ENCODE measurements around the gene FAM120C.

FAM120C gene

GRCh38 chrX:54134269-54134668, 48.8 kb downstream of the FAM120C start:
- no peak for DNase-seq

GRCh38 chrX:54116391-54116790, 66.7 kb downstream of the FAM120C start:
- no peak for DNase-seq

DNA sequence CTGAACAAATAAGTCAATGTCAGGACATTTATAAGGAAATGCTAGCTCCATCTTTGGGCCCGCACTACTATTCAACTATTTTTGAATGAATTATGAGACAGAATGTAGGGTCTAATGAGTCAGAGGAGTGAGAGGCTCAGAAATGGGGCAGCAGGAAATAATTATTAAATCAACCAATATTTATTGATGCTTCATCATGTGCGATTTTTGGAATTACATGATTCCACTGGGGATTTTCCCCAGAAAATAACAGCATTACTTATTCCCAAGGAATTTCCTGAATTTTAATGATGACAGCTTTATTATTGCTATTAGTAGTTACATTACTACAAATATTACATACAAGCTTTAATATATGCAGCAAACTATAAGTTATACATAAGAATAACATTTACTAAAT, 89.5 kb downstream of the FAM120C start:
- no peak for DNase-seq

DNA sequence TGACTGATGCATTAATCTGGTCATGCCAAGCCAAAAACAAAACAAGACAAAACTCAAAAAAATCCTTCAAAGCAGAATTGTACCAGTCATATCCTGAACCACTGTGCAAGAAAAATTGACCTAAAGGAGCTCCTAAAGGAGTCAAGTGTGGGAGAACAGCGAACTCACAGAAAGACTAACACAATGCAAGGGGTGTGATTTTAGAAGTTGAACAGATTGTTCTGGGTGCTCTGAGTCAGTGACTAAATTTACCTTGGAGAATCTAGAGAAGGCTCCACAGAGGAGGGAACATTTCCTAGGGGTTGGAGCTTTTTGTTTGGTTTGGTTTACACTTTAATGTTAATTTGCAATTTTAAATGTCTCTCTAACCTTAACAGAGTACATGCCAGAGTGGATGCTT, 89.9 kb downstream of the FAM120C start:
- DNase-seq = no peak

DNA sequence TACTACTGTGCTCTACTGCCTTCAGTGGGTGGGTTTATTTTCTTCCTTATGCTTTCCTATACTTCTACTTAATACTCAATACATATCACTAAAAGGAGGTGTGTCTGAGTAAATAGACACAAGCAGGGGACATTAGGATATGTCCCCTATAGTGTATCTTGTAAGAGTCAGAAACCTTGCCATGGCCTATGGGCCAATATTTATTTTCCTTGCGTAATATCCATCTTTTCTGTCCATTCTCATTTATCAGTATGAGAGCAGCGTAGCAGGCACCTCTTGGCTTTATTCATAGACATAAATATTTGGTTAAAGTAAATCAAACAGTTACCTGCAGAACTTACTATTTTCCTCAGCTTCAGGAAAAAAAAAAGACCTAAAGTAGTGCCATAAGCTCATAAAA, 92.2 kb downstream of the FAM120C start:
- DNase-seq = no peak

DNA sequence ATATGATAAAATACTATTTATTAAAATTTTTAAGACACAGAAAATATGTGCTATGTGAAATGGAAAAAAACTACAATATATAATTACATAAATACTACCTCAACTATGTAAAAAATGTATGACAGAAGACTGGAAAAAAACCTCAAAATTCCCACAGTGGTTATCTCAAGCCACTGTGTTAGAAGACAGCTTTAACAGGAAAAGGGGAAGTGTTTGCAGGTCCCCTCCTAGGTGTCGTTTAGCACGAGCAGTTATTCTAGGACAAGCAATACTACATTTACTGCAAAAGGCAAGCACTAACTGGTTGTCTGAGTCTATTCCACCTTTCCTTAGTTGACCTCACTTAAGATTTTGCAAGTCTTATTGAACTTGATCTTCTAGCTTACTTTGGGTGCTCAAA, 93.9 kb downstream of the FAM120C start:
- DNase-seq = no peak

DNA sequence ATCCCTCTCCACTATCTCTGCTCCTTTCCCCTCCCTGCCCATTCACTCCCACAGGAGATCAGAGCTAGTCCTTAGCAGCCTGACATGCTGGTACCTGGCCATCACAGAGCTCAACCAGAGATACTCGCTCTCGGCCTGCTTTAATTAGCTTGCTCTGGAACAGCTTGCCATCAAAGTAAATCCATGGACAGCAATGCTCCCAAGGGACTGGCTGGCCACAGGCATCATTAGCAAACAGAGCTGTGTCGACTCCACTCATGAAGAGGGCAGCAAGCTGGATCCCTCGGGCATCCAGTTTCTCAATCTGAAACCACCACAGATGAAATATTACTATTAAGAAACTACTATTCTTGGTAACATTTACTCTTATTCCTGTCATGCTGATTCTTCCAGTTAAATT, 95.4 kb downstream of the FAM120C start:
- DNase-seq = no peak

- no peak for DNase-seq
Measured at GRCh38 chrX:54085666-54086065, 97.4 kb downstream of the FAM120C start.

- no peak for DNase-seq
Measured at GRCh38 chrX:54076903-54077302, 106.2 kb downstream of the FAM120C start.

DNA sequence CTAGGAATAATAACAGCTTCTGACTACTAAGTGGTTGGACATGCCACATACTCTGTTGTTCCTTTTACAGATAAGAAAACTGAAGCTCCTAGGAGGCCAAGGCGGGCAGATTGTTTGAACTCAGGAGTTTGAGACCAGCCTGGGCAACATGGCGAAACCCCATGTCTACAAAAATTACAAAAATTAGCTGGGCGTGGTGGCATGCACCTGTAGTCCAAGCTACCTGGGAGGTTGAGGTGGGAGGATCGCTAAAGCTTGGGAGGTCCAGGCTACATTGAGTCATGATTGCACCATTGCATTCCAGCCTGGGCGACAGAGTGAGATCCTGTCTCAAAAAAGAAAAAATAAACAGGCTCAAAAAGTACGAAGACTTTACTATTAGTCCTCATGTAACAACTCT, 108.2 kb downstream of the FAM120C start:
- DNase-seq = no peak

DNA sequence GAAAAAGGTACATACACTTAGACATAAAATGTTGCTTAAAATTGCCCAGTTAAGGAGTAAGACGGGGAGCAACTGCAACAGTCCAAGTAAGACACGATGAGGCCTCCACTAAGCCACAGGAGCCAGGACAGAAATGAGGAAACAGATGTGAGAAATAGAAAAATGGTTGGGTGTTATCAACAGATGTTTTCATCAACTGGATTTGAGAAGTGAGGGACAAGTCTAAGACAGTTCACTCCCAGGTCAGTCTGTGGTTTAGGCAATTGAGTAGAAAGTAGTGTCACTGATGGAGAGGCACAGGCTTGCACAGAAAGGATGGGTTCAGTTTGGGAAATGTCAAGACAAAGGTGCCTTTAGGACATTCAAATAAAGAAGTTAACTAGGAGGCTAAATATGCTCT, 115.3 kb downstream of the FAM120C start:
- no peak for DNase-seq

DNA sequence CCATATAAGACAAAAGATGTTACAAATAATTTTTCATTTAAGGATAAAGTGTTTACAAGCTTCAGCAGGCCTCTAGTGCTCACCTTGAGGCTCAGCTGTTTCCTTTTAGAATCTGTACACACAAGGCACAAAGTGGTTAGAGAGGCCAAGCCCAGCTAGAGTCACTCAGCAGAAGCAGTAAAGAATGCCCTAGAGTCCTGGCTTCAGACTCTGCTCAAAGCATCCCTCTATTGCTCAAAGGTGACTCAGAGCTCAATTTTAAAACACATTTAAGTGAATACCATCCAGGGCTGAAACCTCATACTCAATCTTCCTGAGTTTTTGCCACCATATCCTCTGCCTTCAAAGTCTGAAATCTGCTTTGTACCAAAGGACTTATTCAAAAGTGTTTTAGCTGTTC, 116.2 kb downstream of the FAM120C start:
- DNase-seq = no peak

DNA sequence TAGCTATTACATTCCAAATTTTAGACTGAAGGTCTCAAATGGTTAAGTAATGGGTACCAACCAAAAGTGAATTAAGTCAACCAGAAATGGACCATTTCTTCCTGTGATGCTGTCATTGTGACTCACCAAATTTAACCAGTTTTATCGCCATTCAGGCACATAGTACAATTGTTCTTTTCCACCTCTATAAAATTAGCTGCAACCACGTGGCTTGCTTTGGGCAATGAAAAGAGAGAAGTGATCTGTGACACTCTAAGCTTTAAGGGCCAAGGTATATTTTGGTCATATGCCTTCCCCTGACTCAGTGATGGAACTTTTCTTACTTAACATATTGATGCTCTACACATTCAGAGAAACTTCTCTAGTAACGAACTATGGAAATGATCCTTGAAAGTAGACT, 118.5 kb downstream of the FAM120C start:
- no peak for DNase-seq

DNA sequence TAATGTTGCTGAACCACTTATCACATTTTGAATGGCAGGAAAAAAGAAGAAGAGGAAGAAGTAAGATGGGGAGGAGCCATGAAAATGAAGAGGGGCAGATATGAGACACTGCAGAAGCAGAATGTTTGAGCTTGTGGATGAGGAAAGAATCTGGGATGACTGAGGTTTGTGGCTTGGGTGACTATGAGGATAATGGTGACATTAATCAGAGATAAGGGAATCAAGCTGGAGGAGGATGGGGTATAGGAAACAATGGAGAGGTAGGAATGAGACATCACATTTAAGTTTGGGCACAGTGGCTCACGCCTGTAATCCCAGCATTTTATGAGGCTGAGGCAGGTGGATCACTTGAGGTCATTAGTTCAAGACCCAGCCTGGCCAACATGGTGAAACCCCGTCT, 119.7 kb downstream of the FAM120C start:
- DNase-seq = no peak

DNA sequence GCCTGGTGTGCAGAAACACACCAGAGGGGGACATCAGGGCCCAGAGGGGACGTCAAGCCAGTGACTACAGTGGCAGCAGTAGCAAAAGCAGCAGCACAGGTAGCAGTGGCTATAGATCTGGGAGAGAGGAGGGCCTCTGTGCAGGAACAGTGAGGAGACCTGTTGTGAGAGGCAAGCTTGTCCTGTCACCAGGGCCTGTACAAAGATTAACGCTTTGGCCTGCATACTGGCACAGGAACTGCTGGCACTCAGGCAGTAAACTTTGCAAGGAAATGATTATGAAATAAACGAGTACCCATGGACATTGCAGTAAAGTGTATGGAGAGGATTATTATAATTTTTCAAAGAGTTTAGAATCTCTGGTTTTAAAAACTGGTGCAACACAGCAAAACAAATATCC, 133.3 kb downstream of the FAM120C start:
- DNase-seq = no peak

DNA sequence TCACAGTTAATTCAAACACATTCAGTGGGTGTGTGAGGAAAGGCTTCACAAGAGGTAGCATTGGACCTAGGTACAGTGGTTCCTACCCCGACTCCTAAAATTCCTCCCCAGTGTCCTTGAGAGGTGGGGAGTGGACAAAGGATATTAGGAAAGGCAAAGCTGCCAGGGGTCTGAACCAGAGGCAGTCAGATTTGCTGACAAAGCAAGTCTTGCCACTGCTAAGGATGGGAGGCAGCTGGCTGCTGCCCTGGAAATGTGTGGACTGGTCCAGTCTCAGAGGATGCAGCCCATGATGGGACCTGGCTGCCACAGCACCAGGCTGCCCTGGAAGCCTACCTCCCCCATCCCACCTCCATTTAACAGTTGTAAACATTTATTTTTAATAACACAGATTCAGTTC, 134.6 kb downstream of the FAM120C start:
- DNase-seq = no peak

GRCh38 chrX:54045563-54046228, 137.4 kb downstream of the FAM120C start:
- DNase-seq = no peak

DNA sequence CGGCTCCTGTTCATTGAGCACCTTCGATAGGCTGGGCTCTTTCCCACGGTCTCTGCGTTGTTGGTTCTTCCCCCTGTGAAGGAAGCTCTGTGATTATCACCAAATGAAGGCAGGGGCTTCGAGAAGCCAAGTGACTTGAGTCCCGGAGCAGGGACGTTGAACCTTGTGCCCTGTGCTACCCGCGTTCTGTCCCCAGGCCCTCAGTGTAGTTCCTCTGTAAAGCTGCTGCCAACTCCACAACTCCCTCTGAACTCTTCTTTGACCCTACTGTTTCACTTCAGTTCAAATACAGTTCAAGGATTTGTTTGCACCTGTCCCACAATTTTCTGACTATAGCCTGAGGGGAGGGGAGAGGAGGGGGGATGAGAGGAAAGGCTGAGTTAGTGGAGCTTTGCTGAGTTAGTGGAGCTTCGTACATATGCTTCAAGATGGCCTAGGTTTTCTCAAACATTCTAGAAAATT, 138.1 kb downstream of the FAM120C start:
- no peak for DNase-seq

DNA sequence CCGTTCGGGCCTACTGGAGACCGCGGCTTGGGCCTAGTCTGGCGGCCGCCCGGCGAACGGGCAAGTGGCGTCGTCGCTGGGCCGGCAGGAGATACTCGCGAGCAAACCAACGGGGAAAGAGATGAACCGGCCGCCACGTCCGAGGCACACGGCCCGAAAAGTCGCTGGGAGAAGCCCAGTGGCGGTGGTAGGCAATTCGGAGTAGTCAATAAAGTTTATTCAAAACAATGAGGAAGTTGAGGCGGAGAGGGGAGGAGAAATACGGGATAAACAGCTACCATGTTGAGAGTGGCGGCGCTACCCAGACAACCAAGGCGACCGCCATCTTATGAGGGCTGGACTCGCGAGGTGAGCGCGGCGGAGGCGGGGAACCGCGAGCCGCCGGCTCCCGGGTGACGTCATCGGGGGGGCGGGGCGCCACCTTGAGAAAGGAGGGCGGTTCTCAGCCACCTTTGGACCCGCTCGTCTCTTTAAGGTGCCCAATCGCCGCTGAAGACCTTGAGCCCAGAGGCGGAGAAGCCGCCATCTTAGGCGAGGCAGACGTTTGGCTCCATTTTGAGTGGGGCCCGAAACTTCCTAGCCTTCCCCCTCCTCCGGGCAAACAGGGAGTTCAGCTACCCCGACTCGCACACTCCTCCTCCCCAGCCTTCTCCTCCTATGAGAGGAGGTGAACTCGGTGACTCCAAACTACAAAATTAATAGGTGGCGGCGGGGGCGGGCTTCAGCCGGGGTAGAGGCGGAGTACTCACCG, 138.8 kb downstream of the FAM120C start, which contains the start of gene PHF8:
PHF8 (minus strand) TSS at position 348 of the 751 bp plus-strand sequence. CDS start 1,745 bp downstream, outside the sequence.
- DNase-seq = peak; percentile 96

DNA sequence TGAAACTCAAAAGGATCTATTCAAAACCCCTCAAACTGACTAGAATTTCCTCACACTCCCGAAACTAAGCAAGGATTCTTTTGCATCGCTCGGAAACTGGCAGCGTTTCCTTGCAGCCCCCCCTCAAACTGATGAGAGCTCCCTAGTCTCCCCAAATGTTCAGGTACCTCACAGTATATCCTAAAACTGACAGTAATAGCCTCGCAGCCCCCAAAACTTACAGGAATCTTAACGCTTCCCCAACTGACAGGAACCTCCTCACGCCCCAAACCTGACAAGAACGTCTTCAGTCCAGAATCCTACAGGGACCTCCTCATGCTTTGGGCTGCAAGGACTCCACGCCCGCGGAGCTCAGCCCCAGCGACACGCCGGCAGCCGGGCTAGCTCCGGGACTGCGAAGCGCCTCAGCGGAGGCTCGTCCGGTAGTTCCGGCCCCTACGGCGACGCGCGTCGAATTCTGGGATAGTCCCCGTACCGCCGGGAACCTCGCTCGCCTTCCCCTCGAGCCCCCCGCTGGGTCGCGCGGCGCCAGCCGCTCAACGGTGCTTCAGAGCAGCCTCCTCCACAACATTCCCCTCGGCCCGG, 139.4 kb downstream of the FAM120C start:
- DNase-seq = no peak

- no peak for DNase-seq
Measured at GRCh38 chrX:54043056-54043455, 140.0 kb downstream of the FAM120C start.

DNA sequence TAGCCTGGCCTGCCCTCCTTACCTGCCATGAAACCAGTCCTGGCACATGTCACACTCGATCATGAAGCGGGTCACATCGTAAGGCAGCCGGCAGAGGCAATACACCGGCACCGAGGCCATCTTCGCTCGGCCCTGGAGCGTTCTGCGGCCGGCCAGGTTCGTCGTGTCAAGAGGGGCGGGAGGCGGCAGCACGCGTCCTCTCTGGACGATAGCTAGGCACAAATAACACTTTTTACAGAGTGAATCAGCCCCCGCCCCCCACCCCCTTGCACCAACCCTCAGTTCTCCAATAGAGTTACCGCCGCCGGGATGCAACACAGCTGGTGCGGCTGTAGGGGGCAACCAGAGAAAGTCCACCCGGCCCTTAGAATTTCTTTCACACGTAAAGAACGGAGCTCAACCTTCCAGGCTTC, 140.4 kb downstream of the FAM120C start:
- peak; percentile 53 for DNase-seq

GRCh38 chrX:54030329-54030728, 152.7 kb downstream of the FAM120C start:
- DNase-seq = no peak

DNA sequence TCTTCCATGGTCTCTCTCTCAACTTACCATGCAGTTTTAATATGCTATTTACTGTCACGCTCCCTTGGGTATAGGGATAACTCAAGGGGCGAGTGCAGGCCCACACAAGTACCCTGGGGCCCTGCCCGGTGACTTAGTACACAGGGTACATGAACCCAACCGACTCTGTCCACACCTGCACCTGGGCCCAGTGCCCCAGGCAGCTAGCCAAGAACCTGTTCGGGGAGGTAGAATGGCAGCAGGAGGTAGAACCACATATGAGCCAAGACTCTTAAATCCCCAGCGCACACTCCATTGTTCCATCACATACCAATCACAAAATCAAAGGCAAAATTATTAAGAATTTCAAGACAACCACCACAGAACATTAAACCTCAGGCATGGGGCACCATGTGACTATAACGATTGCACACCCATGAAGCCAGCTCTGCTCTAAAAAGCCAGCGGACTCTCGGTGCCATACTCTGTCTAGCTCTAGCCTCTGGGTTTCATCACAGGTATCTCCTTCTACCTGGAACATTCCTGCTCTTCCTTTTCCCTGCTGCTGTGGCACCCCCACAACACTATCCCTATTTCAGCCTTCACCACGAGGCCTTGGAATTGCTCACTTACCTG, 153.4 kb downstream of the FAM120C start:
- DNase-seq = no peak
